NCI-H1092 treated with DMSO at 0.1 percent for 48 hours (cell line): ENCODE results near the gene ECD.
A peak's percentile ranks its signal among the peaks of the same experiment; 100 is the strongest.

Source experiments
- DNase-seq: peaks from one replicate; lab custom pipeline; 2025; lab: John Stamatoyannopoulos, UW

The ECD gene

GRCh38 chr10:73167783-73168464, at the start of gene ECD, which contains the start of gene FAM149B1:
Gene ECD (minus strand): TSS chr10:73168008. CDS start chr10:73163937, 4,071 bp downstream.
Gene FAM149B1 (plus strand): TSS chr10:73168119. CDS start chr10:73168340, 221 bp downstream.
- DNase-seq: peak; percentile 73

DNA sequence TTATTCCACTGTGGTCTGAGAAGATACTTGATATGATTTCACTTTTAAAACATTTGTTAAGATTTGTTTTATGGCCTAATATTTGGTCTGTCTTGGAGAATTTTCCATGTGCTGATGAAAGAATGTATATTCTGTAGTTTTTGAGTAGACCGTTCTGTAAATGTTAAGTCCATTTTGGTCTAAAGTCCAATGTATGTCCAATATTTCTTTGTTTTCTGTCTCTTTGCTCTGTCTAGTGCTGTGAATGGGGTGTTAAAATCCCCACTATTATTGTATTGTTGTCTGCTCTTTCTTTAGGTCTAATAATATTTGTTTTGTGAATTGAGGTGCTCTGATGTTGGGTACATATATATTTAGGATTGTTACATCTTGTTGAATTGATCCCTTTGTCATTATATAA, 47.9 kb upstream of the ECD start:
- no peak for DNase-seq

DNA sequence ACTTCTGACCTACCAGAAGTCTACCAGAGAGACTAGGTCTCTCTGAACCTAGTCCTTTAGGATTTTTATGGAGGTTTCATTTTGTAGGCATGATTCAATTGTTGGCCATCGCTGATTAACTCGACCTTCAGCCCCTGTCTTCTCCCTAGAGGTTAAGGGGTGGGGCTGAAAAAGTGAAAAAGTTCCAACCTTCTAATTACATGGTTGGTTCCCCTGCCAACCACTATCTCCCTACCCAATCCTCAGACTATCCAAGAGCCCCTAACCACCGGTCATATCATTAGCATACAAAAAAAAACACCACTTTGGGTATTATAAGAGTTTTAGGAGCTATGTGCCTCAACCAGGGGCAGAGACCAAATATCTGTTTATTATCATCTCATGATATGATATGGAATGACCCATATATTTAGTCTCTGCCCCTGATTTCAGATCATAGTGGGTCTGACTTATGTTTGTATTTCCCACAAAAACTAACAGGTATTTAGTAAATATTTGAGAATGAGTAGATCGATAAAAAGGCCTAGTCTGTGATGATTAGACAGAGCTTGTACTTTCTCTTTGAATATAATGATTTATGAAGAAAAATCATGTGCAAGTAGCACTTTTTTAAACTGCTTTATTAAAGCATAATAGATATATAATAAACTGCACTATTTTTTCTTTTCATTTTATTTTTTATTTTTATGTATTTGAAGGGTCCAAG, 43.5 kb upstream of the ECD start:
- DNase-seq: no peak

GRCh38 chr10:73210395-73211105, 42.7 kb upstream of the ECD start:
- DNase-seq: no peak

DNA sequence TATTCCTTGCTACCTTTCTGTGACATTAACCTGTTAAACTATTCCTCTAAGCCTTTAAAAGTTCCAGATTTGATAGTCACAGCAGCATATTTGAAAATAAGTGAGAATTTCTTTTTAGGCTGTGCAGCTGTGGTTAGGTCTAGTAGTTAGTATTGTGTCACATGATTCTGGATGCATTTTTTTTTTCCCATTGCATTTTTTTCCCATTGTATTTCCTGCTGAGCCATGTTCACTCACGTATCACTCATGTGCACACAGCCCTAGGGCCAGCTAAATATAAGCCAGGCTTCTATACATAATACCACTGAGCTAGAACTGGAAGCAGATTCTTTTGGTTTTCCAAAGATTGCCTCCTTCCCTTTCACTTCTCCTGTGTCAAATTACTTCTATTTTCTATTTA, 41.9 kb upstream of the ECD start:
- DNase-seq: no peak

DNA sequence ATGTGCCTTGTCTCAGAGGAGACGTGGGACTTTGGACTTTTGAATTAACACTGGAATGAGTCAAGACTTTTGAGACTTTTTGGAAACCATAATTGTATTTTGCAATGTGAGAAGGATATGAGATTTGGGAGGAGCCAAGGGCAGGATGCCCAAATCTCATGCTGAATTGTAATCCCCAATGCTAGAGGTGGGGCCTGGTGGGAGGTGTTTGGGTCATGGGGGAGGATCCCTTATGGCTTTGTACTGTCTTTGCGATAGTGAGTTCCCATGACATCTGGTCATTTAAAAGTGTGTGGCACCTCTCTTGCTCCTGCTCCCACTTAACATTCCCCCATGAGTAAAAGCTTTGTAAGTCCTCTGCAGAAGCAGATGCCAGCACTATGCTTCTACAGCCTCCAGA, 40.1 kb upstream of the ECD start:
- DNase-seq: no peak

DNA sequence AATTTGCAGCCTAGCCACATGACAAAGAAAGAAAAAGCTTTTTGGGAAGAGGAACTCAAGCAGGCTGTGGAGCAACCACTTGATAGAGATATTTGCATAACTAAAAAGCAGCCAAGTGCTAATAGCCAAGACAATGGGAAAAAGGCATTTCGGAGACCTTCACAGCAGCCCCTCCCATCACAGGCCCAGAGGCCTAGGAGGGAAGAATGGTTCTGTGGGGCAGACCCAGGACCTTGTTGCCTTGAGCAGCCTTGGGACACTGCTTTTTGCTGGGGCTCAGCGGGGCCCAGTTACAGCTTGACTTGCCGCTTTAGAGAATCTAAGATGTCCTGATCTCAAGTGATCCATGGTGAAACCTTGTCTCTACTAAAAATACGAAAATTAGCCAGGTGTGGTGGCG, 38.6 kb upstream of the ECD start:
- no peak for DNase-seq

DNA sequence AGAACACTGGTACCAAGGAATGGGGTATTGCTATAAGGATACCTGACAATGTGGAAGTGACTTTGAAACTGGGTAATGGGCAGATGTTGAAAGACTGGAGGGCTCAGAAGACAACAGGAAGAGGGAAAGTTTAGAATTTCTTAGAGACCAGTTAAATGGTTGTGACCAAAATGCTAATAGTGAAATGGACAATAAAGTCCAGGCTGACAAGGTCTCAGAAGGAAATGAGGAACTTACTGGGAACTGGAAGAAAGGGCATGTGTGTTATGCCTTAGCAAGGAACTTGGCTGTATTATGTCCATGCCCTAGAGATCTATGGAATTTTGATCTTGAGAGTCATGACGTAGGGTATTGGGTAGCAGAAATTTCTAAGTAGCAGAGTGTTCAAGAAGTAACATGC, 38.1 kb upstream of the ECD start:
- no peak for DNase-seq

DNA sequence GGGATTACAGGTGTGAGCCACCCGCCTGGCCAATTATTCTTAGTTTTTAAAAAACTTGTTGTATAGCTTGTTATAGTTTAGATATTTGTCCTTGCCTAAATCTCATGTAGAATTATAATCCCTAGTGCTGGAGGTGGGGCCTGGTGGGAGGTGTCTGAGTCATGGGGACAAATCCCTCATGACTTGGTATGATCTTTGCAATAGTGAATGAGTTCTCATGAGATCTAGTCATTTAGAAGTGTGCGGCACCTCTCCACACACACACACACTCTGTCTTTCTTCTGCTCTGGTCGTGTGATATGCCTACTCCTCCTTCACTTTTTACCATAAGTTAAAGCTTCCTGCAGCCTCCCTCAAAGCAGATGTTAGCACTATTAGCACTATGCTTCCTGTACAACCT, 37.3 kb upstream of the ECD start:
- no peak for DNase-seq

GRCh38 chr10:73190188-73190587, 22.4 kb upstream of the ECD start:
- DNase-seq: no peak

DNA sequence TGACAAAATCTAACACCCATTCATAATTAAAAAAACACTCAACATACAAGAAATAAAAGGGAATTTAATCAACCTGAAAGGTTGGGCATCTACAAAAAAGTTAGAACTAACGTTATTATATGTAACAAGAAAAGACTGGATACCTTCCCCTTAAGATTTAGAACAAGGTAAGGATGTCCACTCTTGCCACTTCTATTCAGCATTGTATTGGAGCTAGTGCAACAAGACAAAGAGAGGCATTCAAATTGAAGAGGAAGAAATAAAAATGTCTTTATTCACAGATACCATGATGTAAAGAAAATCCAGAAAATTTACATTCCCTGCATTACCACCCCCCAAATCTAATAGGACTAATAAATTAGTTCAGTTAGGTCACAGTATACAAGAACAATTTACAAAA, 18.5 kb upstream of the ECD start:
- DNase-seq: no peak

- no peak for DNase-seq
Observed at GRCh38 chr10:73183667-73184281, 16.0 kb upstream of the ECD start.

DNA sequence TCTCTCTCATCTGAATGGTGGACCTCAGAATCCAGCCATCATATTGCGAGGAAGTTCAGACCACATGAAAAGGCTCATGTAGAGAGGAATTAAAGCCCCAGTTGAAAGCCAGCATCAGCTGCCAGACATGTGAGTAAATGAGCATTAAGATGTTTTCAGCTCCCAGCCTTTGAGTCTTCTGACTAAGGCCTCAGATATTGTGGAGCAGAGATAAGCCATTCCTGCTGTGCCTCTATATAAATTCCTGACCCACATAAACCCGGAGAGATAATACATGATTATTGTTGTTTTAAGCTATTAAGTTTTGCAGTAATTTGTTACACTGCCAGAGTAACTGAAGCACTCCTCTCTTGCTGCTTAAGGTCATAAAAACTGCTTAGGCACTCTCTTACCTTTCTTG, 14.8 kb upstream of the ECD start:
- DNase-seq: no peak

DNA sequence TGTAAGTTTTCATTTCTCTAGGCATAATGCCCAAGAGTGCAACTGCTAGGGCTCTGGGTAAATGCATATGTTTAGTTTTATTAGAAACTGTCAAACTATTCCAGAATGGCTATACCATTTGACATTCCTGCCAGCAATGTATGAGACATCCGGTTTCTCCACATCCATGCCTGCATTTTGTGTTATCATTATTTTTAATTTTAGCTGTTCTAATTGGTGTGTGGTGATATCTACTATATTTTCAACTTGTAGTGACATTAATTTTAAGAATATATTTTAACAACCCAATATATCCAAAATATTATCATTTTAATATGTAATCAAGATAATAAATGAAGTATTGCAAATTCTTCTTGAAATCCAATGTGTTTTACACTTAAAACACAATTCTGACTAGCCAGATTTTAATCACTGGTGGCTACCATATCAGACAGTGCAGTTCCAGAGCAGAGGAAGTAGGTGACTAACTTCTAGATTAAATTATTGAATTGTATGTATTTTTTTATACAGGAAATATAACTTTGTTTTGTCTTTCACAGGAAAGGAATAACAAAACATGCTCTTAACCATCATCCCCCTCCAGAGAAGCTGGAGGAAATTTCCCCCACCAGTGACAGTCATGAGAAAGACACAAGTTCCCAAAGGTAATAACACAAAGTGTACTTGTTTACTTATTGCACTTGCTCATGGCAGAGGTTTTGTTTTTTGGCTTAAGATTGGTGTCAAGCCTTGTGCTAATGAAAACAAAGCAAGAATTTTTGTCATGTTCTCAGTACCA, 6.5 kb upstream of the ECD start:
- no peak for DNase-seq

DNA sequence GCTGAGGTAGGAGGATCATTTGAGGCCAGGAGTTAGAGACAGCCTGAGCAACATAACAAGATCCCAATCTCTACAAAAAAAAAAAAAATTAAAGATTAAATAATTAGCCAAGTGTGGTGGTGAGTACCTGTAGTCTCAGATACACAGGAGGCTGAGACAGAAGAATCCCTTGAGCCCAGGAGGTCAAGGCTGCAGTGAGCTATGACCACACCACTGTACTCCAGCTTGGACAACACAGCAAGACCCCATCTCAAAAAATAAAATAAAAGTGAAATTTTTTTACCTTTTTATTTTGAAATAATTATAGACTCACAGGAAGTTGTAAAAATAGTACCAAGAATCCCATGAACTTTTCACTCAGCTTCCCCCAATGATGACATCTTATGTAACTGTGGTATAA, 5.1 kb upstream of the ECD start:
- DNase-seq: no peak

GRCh38 chr10:73169320-73169719, 1.5 kb upstream of the ECD start:
- DNase-seq: no peak

DNA sequence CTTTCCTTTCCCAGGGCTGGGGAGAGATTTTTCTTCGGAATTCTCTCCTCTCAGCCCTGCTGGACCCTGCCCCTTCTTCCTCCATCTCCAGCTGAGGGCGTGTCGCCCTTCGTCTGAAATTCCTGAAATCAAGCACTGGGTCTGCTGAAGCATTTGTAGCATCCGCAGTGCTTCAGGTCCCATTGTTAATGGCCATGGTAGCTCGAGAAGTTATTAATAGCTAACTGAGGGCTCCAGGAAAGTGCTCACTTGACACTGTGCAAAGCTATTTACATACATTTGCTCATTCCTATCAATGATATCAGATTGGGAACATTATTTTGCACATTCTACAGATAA, 626 bp upstream of the ECD start:
- DNase-seq: no peak

DNA sequence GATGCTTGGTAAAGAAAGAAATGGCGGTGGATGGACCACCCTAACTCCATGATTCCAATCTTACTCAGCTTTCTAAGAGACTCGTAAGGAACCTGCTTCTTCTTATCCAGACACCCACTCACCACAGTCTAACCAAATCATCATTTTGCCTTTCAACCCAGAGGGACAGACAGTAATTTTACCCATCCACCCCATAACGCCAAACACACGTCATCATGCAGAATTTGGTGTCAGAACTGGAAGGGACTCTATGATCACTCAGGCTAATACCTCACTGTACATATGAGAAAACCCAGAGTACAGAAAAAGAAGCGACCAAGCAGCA, 388 bp downstream of the ECD start:
- DNase-seq: no peak

GRCh38 chr10:73166972-73167371, 836 bp downstream of the ECD start:
- no peak for DNase-seq

- DNase-seq: no peak
Observed at GRCh38 chr10:73163096-73163495, 4.7 kb downstream of the ECD start.

- DNase-seq: no peak
Observed at GRCh38 chr10:73161662-73162061, 6.1 kb downstream of the ECD start.

GRCh38 chr10:73161079-73161478, 6.7 kb downstream of the ECD start:
- DNase-seq: no peak
